GM12874 (cell line): ENCODE data around the gene FCHO2.

Experiments used
- CTCF ChIP-seq: IDR thresholded peaks from 2 replicates; pipeline ENCODE4 v1.5.1; 2011; ENCODE audit warnings: low read depth, mild to moderate bottlenecking, control low read depth, low read length, moderate library complexity; ENCODE audit not compliant: insufficient read depth

The FCHO2 gene

GRCh38 chr5:72949481-72949880, 6.4 kb upstream of the FCHO2 start:
- TF ChIP-seq CTCF, result no peak

GRCh38 chr5:72951671-72952468, 4.0 kb upstream of the FCHO2 start:
- TF ChIP-seq CTCF, result no peak

- TF ChIP-seq CTCF, result no peak
Observed at GRCh38 chr5:72954389-72954788, 1.5 kb upstream of the FCHO2 start.

GRCh38 chr5:72955143-72955767, 586 bp upstream of the FCHO2 start:
- TF ChIP-seq CTCF, result no peak

- no peak for TF ChIP-seq CTCF
Observed at GRCh38 chr5:72956324-72957140, 691 bp downstream of the FCHO2 start.

GRCh38 chr5:72957337-72957736, 1.5 kb downstream of the FCHO2 start:
- no peak for TF ChIP-seq CTCF

GRCh38 chr5:72959257-72959656, 3.4 kb downstream of the FCHO2 start:
- TF ChIP-seq CTCF, result no peak
